Type B pancreatic cell (in vitro differentiated cells): ENCODE data around the gene HTR3B. TPM values are rescaled to one million over a fixed set of nuclear protein-coding genes. Genes with fewer than 3 reads are reported as not detected.

ENCODE experiments used
- DNase-seq: peaks from one replicate; pipeline ENCODE4 v3.0.0; 2021; ENCODE audit warnings: mixed read lengths; ENCODE audit not compliant: unreplicated experiment; ENCODE audit errors: extremely low spot score
- H3K27ac Mint-ChIP-seq: 2 replicates; pipeline ENCODE4 v1.8.0; 2021; ENCODE audit warnings: mild to moderate bottlenecking, mixed read lengths
- H3K27me3 Mint-ChIP-seq: 2 replicates; pipeline ENCODE4 v1.8.0; 2021; ENCODE audit warnings: mixed read lengths
- H3K36me3 Mint-ChIP-seq: 2 replicates; pipeline ENCODE4 v1.8.0; 2021; ENCODE audit warnings: mixed read lengths
- H3K4me1 Mint-ChIP-seq: one replicate; pipeline ENCODE4 v1.8.0; 2021; ENCODE audit warnings: mixed read lengths; ENCODE audit not compliant: unreplicated experiment
- H3K4me3 Mint-ChIP-seq: 2 replicates; pipeline ENCODE4 v1.8.0; 2021; ENCODE audit warnings: mild to moderate bottlenecking, mixed read lengths
- H3K9me3 Mint-ChIP-seq: 2 replicates; pipeline ENCODE4 v1.8.0; 2021; ENCODE audit warnings: mixed read lengths
- total RNA-seq: library from RNA; stranded (reverse); gene quantifications from 2 replicates; pipeline ENCODE4 v1.2.1, GENCODE V29; 2021; ENCODE audit warnings: low replicate concordance
- TF ChIP-seq, protein P1 (sequence below): fragments of 200-600 bp; sonication (generic); conservative IDR thresholded peaks from 2 replicates; pipeline ENCODE4 v1.5.0; 2021; ENCODE audit warnings: antibody characterized with exemption, mild to moderate bottlenecking

Gene HTR3B
- total RNA-seq, 1 donor from 2014 or later: 0.17 TPM

DNA sequence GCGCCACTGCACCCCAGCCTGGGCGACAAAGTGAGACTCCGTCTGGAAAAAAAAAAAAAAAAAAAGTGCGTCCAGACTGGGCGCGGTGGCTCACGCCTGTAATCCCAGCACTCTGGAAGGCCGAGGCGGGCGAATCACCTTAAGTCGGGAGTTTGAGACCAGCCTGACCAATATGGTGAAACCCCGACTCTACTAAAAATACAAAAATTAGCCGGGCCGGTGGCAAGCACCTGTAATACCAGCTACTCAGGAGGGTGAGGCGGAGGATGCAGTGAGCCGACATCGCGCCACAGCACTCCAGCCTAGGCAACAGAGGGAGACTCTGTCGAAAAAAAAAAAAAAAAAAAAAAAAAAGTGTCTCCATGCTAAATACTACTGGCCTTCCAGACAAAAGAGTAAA is 30.5 kb upstream of the HTR3B start:
- TF ChIP-seq, protein P1, sequence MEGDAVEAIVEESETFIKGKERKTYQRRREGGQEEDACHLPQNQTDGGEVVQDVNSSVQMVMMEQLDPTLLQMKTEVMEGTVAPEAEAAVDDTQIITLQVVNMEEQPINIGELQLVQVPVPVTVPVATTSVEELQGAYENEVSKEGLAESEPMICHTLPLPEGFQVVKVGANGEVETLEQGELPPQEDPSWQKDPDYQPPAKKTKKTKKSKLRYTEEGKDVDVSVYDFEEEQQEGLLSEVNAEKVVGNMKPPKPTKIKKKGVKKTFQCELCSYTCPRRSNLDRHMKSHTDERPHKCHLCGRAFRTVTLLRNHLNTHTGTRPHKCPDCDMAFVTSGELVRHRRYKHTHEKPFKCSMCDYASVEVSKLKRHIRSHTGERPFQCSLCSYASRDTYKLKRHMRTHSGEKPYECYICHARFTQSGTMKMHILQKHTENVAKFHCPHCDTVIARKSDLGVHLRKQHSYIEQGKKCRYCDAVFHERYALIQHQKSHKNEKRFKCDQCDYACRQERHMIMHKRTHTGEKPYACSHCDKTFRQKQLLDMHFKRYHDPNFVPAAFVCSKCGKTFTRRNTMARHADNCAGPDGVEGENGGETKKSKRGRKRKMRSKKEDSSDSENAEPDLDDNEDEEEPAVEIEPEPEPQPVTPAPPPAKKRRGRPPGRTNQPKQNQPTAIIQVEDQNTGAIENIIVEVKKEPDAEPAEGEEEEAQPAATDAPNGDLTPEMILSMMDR: no peak
- Mint-ChIP-seq H3K27me3 (peaks cover 4% of the 10 kb centered on the region), H3K9me3 (no peaks in the 10 kb centered on the region), H3K4me3 (peak overlapping the region; percentile 89), H3K4me1 (peaks cover 25% of the 10 kb centered on the region), H3K27ac (peak overlapping the region; percentile 69), H3K36me3 (peaks cover 5% of the 10 kb centered on the region)
- DNase-seq: no peak

DNA sequence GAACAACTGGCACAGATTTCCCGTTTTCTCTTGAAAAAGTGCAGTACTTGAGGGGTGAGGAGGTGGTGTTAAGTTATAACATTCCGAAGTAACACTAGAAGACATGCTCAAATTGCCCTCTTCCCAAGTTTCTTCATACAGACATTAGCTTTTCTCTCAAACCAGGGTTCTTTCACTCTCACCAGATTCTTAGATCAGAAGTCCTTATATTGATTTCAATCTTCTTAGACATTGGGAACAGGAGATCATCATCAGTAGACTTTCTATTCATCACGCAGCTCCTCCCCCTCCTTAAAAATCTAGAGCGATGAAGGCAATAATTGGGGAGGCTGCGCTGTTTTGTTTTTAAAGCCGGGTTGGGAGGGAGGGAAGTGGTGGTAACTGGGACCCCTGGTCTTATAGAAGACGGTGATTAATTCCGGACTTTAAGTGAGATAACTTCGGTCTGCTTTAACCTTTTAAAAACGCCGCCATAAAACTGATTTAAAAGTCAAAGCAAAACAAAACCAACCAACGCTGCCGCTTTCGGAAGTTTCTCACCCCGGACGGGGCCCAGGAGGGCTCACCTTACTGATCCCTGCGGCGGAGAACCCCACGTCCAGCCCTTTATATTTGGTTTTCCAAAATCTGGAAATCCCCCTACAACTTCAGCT is 29.9 kb upstream of the HTR3B start:
- DNase-seq: no peak

DNA sequence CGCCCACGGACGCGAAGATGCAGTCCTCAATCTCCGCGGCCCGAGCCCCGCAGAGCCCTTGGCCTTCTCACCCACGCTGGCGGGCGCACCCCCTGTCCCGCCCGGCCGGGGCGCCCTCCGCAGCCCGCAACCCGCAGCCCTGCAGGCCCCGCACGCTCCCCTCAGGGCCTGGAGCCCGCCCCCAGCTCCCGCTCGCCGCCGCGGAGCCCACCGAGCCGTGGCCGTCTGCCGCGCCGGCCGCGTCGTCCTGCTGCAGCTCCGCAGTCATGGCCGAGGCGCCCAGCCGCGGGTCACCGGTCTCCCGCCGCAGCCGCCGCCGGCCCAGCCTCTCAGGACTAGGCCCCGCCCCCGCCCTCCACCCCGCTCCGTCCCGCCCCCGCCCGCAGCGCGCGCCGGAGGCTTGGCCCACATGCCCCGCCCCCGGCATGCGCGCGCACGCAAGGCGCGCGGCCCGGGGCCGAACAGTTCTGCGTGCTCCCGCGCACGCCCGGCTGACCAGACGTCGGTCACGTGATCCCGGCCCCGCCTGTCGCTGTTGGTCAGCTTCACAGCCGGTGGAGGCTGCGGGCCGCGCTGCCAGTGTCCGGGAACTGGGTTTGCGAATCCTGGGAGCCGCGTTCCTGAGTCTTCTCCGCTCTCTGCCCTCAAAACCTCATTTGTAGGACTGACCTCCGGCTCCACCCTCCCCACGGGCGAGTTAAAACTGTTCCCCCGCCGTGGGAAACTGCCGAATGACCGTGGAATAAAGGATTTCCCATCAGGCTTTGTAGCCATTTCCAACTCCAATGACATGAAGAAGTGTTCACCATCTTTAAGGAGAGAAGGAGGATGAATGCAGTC is 29.1 kb upstream of the HTR3B start, which contains the start of gene USP28:
USP28 (minus strand) TSS at position 339 of the 840 bp plus-strand sequence; CDS start at position 268, 71 bp downstream.
- no peaks in the 10 kb centered on the region for H3K9me3 Mint-ChIP-seq
- peaks cover 4% of the 10 kb centered on the region for H3K27me3 Mint-ChIP-seq
- H3K27ac Mint-ChIP-seq: peak within 1 kb of the TSS; percentile 91
- TF ChIP-seq, protein P1: peak; percentile 38
- peak; percentile 98 for DNase-seq
- peaks cover 5% of the 10 kb centered on the region for H3K36me3 Mint-ChIP-seq
- peaks cover 25% of the 10 kb centered on the region for H3K4me1 Mint-ChIP-seq
- peak within 1 kb of the TSS; percentile 94 for H3K4me3 Mint-ChIP-seq

More for the DNA sequence above, 29.9 kb upstream of the HTR3B start:
- peaks cover 4% of the 10 kb centered on the region for H3K27me3 Mint-ChIP-seq
- H3K36me3 Mint-ChIP-seq: peaks cover 5% of the 10 kb centered on the region
- peak overlapping the region; percentile 69 for H3K27ac Mint-ChIP-seq
- TF ChIP-seq, protein P1: no peak
- H3K4me1 Mint-ChIP-seq: peaks cover 25% of the 10 kb centered on the region
- H3K4me3 Mint-ChIP-seq: peak overlapping the region; percentile 89
- H3K9me3 Mint-ChIP-seq: no peaks in the 10 kb centered on the region

DNA sequence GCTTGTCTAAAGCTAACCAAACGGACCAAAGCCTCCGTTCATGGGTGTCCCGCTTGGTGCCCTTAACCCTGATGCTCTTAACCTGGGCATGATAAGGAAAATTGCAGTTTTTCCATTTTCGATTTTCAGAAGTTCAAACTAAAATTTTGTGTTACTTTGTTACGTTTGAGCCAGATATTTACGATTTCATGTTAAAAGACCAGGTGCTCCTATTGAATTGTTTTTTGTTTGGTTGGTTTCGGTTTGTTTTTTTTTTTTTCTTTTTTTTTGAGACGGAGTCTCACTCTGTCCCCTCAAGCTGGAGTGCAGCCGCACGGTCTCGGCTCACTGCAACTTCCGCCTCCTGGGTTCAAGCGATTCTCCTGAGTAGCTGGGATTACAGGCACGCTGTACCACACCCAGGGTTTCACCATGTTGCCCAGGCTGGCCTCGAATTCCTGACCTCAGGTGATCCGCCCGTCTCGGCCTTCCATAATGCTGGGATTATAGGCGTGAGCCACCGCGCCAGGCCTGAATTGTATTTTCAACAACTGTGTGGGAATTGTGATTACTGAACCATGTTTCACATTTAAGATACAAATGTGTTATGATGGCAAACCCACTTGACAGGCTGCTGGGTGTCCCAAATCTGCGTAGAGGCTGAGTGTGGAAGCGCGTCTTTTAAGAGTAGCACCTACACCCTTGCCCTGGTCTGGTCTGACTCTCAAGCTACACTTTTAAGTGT is 28.4 kb upstream of the HTR3B start:
- Mint-ChIP-seq H3K27me3 (peaks cover 4% of the 10 kb centered on the region), H3K9me3 (no peaks in the 10 kb centered on the region), H3K27ac (peak overlapping the region; percentile 91)

More for the DNA sequence above, 28.4 kb upstream of the HTR3B start:
- no peak for DNase-seq
- peak overlapping the region; percentile 94 for H3K4me3 Mint-ChIP-seq
- peaks cover 21% of the 10 kb centered on the region for H3K4me1 Mint-ChIP-seq
- H3K36me3 Mint-ChIP-seq: peaks cover 5% of the 10 kb centered on the region
- TF ChIP-seq, protein P1: no peak
